HG03060 (cell line): Measurements from ENCODE around the gene PRRT1B.

Experiments
- ATAC-seq: cut with Tn5 transposase; IDR thresholded peaks from one replicate; pipeline ENCODE4 v1.9.1; 2021; ENCODE audit warnings: low read depth, moderate number of reproducible peaks; ENCODE audit not compliant: unreplicated experiment

PRRT1B gene

GRCh38 chr9:131593936-131594665, 48.8 kb downstream of the PRRT1B start:
- no peak for ATAC-seq

- no peak for ATAC-seq
Measured at GRCh38 chr9:131594906-131595665, 49.8 kb downstream of the PRRT1B start.

- no peak for ATAC-seq
Measured at GRCh38 chr9:131595696-131596429, 50.5 kb downstream of the PRRT1B start.

GRCh38 chr9:131596430-131596743, 51.1 kb downstream of the PRRT1B start:
- no peak for ATAC-seq

- no peak for ATAC-seq
Measured at GRCh38 chr9:131597246-131597645, 51.9 kb downstream of the PRRT1B start.

- no peak for ATAC-seq
Measured at GRCh38 chr9:131598121-131598520, 52.8 kb downstream of the PRRT1B start.

- no peak for ATAC-seq
Measured at GRCh38 chr9:131601683-131602181, 56.4 kb downstream of the PRRT1B start.

GRCh38 chr9:131603199-131603598, 57.9 kb downstream of the PRRT1B start:
- no peak for ATAC-seq

GRCh38 chr9:131603711-131604439, 58.6 kb downstream of the PRRT1B start:
- ATAC-seq, result no peak

- no peak for ATAC-seq
Measured at GRCh38 chr9:131605770-131606590, 60.7 kb downstream of the PRRT1B start.

- no peak for ATAC-seq
Measured at GRCh38 chr9:131606896-131607567, 61.7 kb downstream of the PRRT1B start.

- ATAC-seq, result no peak
Measured at GRCh38 chr9:131607591-131607990, 62.3 kb downstream of the PRRT1B start.

GRCh38 chr9:131608493-131609037, 63.2 kb downstream of the PRRT1B start:
- ATAC-seq, result no peak
